GM18861 (cell line): ENCODE measurements around the gene HECW1.
"Not testable (repeated sequence)": the region's sequence is repeated elsewhere in the genome, so short reads cannot be mapped to it uniquely, and the experiment has no call there.

Experiments
- ATAC-seq: cut with Tn5 transposase; IDR thresholded peaks from one replicate; pipeline ENCODE4 v1.9.1; 2021; ENCODE audit not compliant: unreplicated experiment

HECW1 gene

GRCh38 chr7:43111630-43112458, 603 bp upstream of the HECW1 start:
- no peak for ATAC-seq

DNA sequence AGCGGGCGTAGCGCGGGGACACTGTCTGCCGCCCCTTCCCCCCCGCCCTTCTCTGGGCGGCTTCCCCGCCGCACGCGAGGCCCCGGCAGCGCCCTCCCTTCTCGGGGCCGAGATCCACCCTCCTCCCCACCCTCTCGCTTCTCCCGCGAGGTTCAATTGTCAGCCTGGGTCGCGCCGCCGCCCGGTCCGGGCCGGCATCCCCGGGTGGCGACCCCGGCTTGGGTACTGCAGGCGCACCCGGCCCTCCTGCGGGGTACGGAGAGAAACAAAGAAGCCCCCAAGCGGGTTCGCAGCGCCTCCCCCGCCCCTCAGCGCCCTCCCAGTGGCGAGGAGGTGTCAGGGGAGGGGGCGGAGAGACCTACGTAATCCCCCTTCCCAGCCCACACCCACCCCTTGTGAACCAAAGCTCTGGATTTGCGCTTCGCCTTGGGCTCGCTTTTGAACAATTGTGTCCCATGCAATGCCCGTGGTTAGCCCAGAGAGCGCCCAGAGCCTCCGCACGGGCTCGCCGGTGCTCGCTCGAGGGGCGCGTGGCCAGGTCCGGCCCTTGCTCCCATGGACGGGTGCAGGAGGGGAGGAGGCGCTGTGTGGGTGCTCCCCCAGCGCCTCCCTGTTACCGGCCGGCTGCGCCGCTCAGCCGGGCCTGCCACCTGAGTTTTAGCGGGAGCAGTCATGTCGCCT, 634 bp downstream of the HECW1 start:
- ATAC-seq: no peak

- no peak for ATAC-seq
Observed at GRCh38 chr7:43113622-43114457, 1.4 kb downstream of the HECW1 start.

DNA sequence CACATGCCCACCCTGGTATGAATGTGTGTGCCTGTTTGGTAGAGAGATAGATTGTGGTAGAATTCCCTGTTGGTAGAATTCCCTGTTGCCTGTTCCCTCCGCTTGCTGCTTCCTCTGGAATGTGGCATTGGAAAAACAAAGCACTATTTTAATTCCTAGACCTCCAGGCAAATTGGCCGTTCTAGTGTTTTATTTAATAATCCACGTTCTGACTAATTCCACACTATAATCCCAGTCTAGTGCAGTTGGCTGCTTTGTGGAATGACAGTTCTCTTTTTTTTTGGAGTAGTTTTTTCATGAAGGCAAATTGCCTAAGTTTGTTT, 2.0 kb downstream of the HECW1 start:
- ATAC-seq: no peak

DNA sequence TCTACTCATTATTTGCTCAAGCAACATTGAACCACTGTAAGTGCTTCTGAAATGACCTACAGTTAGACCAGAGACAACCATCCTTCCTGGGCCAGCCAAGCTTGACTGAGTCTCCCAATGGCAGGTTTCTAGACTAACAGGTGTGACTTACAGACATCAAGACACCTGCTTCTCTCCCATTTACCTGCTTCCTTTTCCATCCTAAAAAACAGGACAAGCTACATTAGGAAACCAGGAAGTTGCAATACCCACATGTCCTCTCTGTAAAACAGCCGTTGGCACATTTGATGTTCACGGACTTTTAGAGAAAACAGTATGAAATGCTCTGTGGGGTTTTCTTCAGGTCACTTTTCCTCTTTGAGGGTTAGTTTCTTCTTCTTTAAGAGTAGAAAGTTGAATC, 4.0 kb downstream of the HECW1 start:
- no peak for ATAC-seq

DNA sequence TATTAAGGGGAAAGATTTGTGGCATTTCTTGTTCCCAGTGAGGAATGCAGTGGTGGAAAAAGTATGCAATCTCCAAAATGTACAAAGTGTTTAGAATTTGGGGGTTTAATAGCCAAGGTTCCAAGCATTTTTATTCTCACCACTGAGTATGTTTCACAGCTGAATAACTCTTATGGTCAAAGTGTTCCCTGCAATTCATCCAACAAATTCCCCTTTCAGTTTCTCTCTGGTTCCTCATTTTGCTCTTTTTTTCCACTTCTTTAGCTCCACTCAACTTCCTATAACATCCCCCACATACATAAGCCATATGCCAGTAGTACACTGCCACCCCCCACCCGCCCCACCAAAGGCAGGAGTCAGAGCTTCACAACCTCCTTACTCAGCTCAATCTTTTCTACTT, 4.6 kb downstream of the HECW1 start:
- ATAC-seq: no peak

- no peak for ATAC-seq
Observed at GRCh38 chr7:43117861-43118260, 5.4 kb downstream of the HECW1 start.

DNA sequence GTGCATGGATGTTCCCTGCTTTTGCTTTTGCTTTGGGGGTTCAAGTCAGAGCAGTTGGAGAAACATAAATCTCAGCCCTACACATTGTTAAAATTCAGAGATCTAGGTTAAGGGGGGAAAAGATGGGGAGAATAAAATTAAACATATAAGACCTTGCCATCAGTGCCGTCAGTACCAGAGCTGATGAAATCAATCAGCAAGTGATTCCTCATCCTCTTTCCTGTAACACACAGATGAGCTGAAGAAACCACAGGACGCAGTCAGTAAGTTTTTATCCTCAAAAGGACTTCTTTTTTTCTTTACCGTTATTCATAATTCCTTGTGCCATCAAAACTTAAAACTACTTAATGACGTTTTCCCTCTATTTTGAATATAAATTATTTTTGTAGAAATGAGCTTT, 5.9 kb downstream of the HECW1 start:
- no peak for ATAC-seq

GRCh38 chr7:43119371-43120075, 7.1 kb downstream of the HECW1 start:
- no peak for ATAC-seq

GRCh38 chr7:43121973-43122372, 9.5 kb downstream of the HECW1 start:
- ATAC-seq: no peak

DNA sequence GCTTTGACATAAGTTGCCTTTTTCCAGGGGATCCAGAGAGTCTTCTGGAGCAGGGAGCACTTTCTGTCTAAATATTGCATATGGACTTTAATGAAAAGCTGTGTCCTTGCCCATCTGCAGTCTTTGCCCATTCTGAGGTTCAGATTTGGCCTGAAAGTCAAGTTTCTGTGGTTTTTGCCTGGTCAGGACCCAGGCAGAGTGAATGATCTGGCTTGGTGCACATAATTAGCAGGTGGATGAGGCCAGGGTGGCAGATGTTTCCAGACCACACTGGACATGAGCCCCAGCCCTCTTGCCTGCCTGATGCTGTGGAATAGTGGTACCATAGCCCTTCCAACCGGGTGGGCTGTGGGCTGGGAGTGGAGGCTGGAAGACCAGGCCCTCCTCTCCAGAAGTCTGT, 11.0 kb downstream of the HECW1 start:
- ATAC-seq: no peak

DNA sequence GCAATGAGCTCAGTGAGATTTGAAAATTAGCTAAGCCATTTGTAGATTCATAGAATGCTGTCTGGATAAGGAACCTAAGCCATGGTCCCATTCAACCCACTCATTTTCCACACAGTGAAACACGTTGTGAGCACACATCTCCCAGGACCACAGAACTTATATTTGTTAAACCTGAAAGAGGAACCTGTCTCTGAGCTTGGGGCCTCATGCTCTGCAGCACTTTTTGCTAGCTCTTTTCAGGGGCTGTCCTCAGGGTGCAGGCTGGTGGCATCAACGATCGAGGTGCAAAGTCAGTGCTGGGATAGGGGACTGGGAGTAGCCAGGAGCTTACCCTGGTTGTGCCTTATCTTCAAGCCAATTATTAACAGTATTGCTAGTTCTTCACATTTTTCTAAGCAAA, 11.9 kb downstream of the HECW1 start:
- ATAC-seq: no peak

GRCh38 chr7:43130347-43130746, 17.9 kb downstream of the HECW1 start:
- no peak for ATAC-seq

- no peak for ATAC-seq
Observed at GRCh38 chr7:43135129-43135528, 22.7 kb downstream of the HECW1 start.

- no peak for ATAC-seq
Observed at GRCh38 chr7:43136064-43136463, 23.6 kb downstream of the HECW1 start.

DNA sequence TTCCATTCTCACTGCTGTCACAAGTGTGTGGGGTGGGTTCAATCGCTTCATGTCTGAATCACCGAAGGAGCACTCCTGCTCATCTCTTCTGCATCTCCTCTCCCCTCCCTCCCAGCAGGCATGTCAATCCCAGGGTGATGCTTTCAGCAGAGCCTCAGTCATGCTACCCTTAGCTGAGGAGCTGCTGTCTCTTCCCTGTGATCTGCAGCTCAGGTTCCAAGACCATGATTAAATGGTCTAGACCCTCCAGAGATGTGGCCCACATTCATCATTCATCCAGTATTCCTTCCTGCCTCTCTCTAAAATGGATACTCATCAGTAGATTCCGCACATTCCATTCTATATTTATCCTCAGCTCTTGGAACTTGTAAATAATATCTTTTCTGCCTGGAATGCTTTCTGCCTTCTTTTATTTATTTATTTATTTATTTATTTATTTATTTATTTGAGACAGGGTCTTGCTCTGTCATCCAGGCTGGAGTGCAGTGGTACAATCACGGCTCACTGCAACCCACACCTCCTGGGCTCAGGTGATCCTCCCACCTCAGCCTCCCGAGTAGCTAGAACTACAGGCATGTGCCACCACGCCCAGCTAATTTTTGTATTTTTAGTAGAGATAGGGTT, 24.8 kb downstream of the HECW1 start:
- not testable (repeated sequence) for ATAC-seq

DNA sequence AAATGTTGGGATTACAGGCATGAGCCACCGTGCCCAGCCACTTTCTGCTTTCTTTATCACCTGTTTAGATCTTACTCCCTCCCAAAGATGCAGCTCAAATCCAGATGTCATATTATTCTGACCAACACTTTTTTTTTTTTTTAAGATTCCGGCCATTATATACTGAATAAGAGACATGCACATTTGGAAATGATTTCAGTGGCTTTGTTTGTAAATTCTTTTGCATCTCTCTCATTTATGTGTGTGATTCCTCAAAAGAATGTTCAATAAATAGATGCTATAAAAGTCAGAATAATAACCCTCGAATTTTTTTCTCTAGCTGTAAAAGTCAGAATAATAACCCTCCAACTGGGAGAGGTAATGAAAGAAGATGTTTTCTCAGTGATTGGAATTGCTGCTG, 25.4 kb downstream of the HECW1 start:
- no peak for ATAC-seq

DNA sequence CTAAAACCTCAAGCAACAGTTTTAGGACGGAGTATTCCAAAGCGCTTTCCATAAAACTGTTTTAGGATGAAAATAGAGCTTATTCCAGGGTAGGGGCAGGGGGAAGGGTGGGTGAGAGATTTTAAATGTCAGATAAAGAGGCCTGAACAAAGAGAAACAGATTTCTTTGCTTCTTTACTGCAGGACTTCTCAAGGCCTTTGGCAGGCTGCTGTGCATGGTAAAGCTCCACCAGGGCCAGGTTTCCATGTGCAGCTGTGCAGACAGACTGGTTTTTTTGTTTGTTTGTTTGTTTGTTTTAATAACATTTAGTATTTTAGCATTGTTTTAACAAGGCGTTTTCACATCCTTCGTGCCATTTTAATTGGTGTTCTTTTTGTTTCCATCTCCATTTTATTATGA, 26.3 kb downstream of the HECW1 start:
- ATAC-seq: no peak

GRCh38 chr7:43139137-43139536, 26.7 kb downstream of the HECW1 start:
- ATAC-seq: no peak

- ATAC-seq: no peak
Observed at GRCh38 chr7:43140186-43140585, 27.7 kb downstream of the HECW1 start.

DNA sequence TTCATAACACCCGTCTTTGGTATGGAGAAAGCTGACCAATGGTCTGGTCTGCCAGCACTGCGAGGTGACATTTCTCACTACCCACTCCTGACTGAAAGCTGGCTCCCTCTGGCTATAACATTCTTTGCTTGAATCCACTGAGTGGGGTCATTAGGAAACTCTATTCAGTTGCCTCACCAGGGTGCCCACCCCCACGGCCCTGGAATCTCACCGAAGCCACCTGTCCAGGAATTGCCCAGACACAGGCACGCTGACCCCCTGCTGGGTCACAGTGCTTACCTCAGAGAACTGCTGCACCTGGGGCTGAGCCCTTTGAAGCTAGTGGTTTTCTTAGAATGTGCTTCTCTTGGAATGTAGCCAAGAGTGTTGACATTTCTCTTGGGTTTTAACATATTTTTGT, 28.6 kb downstream of the HECW1 start:
- no peak for ATAC-seq
